Common myeloid progenitor, CD34-positive (primary cell): ENCODE results near the gene STAC.
A peak's percentile ranks its signal among the peaks of the same experiment; 100 is the strongest.
"Not testable (repeated sequence)": the region's sequence is repeated elsewhere in the genome, so short reads cannot be mapped to it uniquely, and the experiment has no call there.

Source experiments
- CTCF ChIA-PET: fragments of 350-600 bp; sonication (Branson Sonifier 250); formaldehyde crosslinking; loops from one replicate; lab custom pipeline; 2021; ENCODE audit warnings: antibody characterized with exemption; lab: Charles Lee
- POLR2A ChIA-PET: fragments of 350-600 bp; sonication (Branson Sonifier 250); formaldehyde crosslinking; loops from one replicate; lab custom pipeline; 2021; ENCODE audit warnings: antibody characterized with exemption; lab: Charles Lee
- DNase-seq, 3 donors: peaks; one replicate each; pipeline versions ENCODE4 v3.0.0 to v3.0.0-alpha.2; 2013
- H3K27ac ChIP-seq, 2 experiments: 1 replicate in 1 of 2; 2 replicates in 1 of 2; pipeline ENCODE4 v1.7.0; 2013; ENCODE audit warnings: inconsistent platforms in 2 of 2, low read length in 2 of 2, mild to moderate bottlenecking in 2 of 2, low read depth in 1 of 2, moderate library complexity in 1 of 2; ENCODE audit not compliant: severe bottlenecking in 2 of 2, insufficient read depth in 1 of 2, poor library complexity in 1 of 2
- H3K27me3 ChIP-seq, 5 experiments: replicated peaks in 2 of 5; 1 replicate in 3 of 5; 2 replicates in 2 of 5; pipeline versions ENCODE4 v1.6.1 to v1.7.0; 2013; ENCODE audit warnings: low read length in 4 of 5, mild to moderate bottlenecking in 2 of 5, moderate library complexity in 2 of 5, inconsistent platforms in 1 of 5; ENCODE audit not compliant: insufficient read depth in 5 of 5, control insufficient read depth in 4 of 5
- H3K36me3 ChIP-seq, 4 experiments: 1 replicate in 2 of 4; 2 replicates in 2 of 4; pipeline versions ENCODE4 v1.6.1 to v1.7.0; 2013; ENCODE audit warnings: low read length in 3 of 4, control low read depth in 1 of 4, mild to moderate bottlenecking in 1 of 4; ENCODE audit not compliant: control insufficient read depth in 4 of 4, insufficient read depth in 4 of 4
- H3K4me1 ChIP-seq, 4 experiments: 1 replicate in 3 of 4; 2 replicates in 1 of 4; pipeline versions ENCODE4 v1.6.1 to v1.7.1; 2013; ENCODE audit warnings: low read length in 3 of 4, mild to moderate bottlenecking in 3 of 4, control low read depth in 1 of 4, inconsistent platforms in 1 of 4, moderate library complexity in 1 of 4; ENCODE audit not compliant: control insufficient read depth in 4 of 4, insufficient read depth in 4 of 4; ENCODE audit errors: control extremely low read depth in 1 of 4
- H3K4me3 ChIP-seq, 7 experiments: 1 replicate in 4 of 7; 2 replicates in 3 of 7; pipeline versions ENCODE4 v1.5.1 to v1.7.0; 2013; ENCODE audit warnings: mild to moderate bottlenecking in 7 of 7, low read length in 6 of 7, moderate library complexity in 6 of 7, inconsistent platforms in 2 of 7, low read depth in 2 of 7, control low read depth in 1 of 7; ENCODE audit not compliant: insufficient read depth in 4 of 7, control insufficient read depth in 1 of 7; ENCODE audit errors: extremely low read depth in 1 of 7
- H3K9me3 ChIP-seq, 5 experiments: 1 replicate in 4 of 5; 2 replicates in 1 of 5; pipeline versions ENCODE4 v1.6.1 to v1.7.1; 2013; ENCODE audit warnings: low read length in 4 of 5, mild to moderate bottlenecking in 2 of 5, inconsistent platforms in 1 of 5, low read depth in 1 of 5, moderate library complexity in 1 of 5; ENCODE audit not compliant: control insufficient read depth in 4 of 5, insufficient read depth in 2 of 5; ENCODE audit errors: control extremely low read depth in 1 of 5
- whole genome bisulfite sequencing: methylation state at CpG from one replicate; pipeline ENCODE4 v1.1.5; 2013; ENCODE audit not compliant: insufficient coverage; 5-methylcytosine and 5-hydroxymethylcytosine counted together

Gene STAC

DNA sequence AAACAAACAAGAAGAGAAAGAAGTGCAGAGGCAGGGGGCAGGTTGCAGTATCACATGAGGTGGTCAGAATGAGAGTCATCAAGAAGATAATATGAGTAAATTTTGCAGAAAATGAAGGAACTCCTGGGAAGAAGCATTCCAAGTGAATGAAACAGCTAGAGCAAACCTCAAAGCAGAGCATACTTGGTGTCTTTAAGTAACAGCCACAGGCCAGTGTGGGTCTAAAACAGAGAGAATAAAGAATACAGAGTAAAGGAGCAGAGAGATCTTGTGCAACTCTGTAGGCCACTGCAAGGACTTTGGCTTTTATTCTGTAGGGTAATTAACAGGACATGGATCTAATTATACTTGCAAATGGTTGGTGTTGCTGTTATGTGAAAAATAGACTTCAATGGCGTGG lies 81.3 kb downstream of the STAC start:
- Histone ChIP-seq H3K9me3 (peaks cover 0 to 12% (median 0%) of the 10 kb centered on the region in 5 experiments), H3K27me3 (no peaks in the 10 kb centered on the region), H3K27ac (no peak overlapping the region), H3K4me1 (no peaks in the 10 kb centered on the region), H3K4me3 (no peak overlapping the region), H3K36me3 (peaks cover 0 to 5% (median 0%) of the 10 kb centered on the region in 4 experiments)
- no peak for DNase-seq
- 20% methylated on average over 1 of the region's 1 CpG for WGBS
- ChIA-PET POLR2A (no interaction called here), CTCF (no interaction called here)

GRCh38 chr3:36472045-36472444 lies 91.7 kb downstream of the STAC start:
- 86% methylated on average over 6 of the region's 6 CpGs for WGBS
- CTCF ChIA-PET, H3K27me3 ChIP-seq, H3K4me3 ChIP-seq, H3K4me1 ChIP-seq, POLR2A ChIA-PET, H3K27ac ChIP-seq, DNase-seq, H3K36me3 ChIP-seq: not testable (repeated sequence)
- H3K9me3 ChIP-seq = peaks cover 0 to 12% (median 3%) of the 10 kb centered on the region in 5 experiments

DNA sequence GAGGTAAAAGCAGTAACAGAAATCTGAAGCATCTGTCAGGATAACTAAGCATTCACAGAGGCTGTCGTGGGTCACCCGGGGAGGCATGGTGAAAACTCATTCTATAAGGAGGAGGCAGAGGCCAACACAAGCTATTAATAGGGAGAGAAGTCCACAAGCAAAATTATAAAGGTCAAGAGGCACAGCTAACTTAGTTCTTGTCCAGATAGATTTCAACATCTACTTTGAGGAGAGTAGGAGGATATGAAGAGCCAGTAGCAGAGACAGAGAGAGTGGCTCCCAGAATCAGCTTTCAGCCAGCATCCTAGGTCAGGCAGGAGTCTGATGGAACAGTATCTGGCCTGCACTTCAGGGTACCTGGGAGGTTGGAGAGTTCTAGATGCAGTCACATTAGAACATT lies 95.3 kb downstream of the STAC start:
- Histone ChIP-seq H3K36me3 (no peaks in the 10 kb centered on the region), H3K4me3 (no peak overlapping the region), H3K9me3 (peaks cover 0 to 9% (median under 1%) of the 10 kb centered on the region in 5 experiments), H3K4me1 (peaks cover 0 to 3% (median 0%) of the 10 kb centered on the region in 4 experiments), H3K27me3 (no peaks in the 10 kb centered on the region), H3K27ac (no peak overlapping the region)
- WGBS = 88% methylated on average over 2 of the region's 2 CpGs
- DNase-seq = no peak
- CTCF ChIA-PET = no interaction called here
- POLR2A ChIA-PET = no interaction called here

DNA sequence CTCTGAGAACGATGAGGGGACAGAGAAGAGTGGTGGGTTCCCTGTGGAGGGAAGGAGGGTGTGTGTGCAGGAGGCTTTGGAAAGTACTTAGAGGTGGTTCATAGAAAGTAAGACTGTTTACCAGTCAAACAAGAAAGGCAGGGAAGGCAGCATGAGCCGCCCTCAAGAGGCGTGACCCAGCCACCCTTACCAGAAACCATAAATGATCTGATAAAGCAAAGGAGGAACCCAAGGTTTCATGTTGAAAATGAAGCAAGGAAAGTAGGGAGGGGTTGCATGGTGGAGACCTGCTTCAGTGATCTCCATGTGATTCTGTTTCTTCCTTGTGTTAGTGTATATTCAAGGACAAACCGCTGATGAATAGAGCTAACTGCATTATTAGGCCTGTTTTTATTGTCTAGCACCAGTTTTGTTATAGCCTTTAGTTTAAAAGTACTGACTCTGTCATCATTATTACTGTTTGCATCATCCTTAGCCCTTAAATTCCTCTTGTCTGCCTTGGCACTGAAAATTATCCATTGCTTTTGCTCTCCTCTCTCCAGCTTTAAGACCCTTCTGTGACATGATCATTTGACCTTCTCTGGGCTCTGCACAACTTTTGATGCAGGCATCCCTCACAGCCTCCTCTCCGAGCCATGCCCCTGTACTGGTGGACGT lies 96.1 kb downstream of the STAC start:
- no peaks in the 10 kb centered on the region for H3K27me3 ChIP-seq
- H3K4me1 ChIP-seq = peaks cover 0 to 3% (median 0%) of the 10 kb centered on the region in 4 experiments
- H3K27ac ChIP-seq = no peak overlapping the region
- H3K4me3 ChIP-seq = no peak overlapping the region
- ChIA-PET POLR2A (no interaction called here), CTCF (interaction anchor here (1.0 kb wide), 1 partner anchor 13 kb away, joined by 3 read pairs; no protein-coding TSS in a partner anchor)
- WGBS = 54% methylated on average over 3 of the region's 6 CpGs
- no peak for DNase-seq
- H3K36me3 ChIP-seq = no peaks in the 10 kb centered on the region
- peaks cover 0 to 9% (median 0%) of the 10 kb centered on the region in 5 experiments for H3K9me3 ChIP-seq

- POLR2A ChIA-PET = no interaction called here
- no peak overlapping the region for H3K4me3 ChIP-seq
- no peak overlapping the region for H3K27ac ChIP-seq
- H3K36me3 ChIP-seq = no peaks in the 10 kb centered on the region
- WGBS = 100% methylated on average over 7 of the region's 7 CpGs
- H3K9me3 ChIP-seq = peaks cover 0 to 9% (median 0%) of the 10 kb centered on the region in 5 experiments
- peaks cover 0 to 6% (median 1%) of the 10 kb centered on the region in 4 experiments for H3K4me1 ChIP-seq
- H3K27me3 ChIP-seq = no peaks in the 10 kb centered on the region
- DNase-seq = no peak
- CTCF ChIA-PET = interaction anchor here (0.6 kb wide), 1 partner anchor 241 kb away, joined by 3 read pairs; no protein-coding TSS in a partner anchor
Measured at GRCh38 chr3:36477655-36478054, 97.4 kb downstream of the STAC start.

DNA sequence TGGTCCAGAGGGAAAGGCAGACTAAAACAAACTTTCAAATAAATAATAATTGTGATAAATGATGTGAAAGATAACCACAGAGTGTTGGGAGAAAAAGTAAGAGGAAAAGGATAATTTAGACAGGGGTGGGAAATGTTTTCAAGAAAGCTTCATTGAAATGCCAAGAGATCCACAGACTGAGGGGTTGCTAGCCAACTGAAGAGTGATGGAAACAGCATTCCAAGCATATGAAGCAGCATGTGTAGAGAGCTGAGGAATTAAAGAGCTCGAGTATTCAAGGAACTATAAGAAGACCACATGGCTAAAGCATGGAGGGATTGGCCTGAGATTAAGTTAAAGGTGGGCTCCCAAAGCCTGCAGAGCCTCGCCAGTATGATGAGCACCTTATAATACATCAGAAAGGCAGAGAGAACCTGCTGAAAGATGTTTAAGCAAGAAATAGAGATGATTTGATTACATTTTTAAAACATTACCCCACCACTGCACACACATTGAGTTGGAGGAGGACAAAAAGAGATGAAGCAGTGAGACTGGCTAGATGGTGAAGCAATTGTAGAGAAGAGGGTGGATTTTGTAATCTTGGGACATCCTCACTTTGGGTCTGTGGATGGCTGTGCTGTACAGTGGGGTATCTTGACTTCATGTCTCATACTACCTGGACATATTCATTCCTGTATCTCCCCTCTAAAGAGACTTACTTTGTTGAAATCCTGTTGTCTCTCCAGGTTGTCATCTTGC lies 100.8 kb downstream of the STAC start:
- CTCF ChIA-PET = no interaction called here
- Histone ChIP-seq H3K4me3 (no peak overlapping the region), H3K36me3 (peaks cover 0 to 5% (median 0%) of the 10 kb centered on the region in 4 experiments), H3K9me3 (peaks cover 0 to 9% (median 0%) of the 10 kb centered on the region in 5 experiments), H3K27ac (no peak overlapping the region), H3K4me1 (peaks cover 0 to 6% (median 1%) of the 10 kb centered on the region in 4 experiments), H3K27me3 (no peaks in the 10 kb centered on the region)
- DNase-seq = no peak
- WGBS = 100% methylated on average over 1 of the region's 2 CpGs
- POLR2A ChIA-PET = no interaction called here

DNA sequence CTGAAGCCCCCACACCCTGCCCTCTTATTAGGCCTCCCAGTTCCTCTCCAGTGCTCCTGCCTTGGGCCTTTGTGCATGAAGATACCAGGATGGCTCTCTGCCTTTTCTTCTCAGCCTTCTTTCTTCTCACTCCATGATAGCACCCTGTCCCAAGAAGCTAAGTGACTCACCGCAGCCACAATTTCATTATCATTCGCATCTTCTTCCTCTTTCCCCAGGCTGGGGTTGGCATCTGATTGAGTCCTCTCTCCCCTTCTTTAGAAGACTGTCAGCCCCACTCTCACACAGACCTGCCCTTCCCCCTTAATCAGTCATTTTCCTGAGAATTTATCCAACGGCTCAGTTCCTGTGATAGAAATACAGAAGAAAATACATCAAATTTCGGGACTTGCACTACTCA lies 102.0 kb downstream of the STAC start:
- CTCF ChIA-PET = no interaction called here
- peaks cover 0 to 9% (median 0%) of the 10 kb centered on the region in 5 experiments for H3K9me3 ChIP-seq
- peaks cover 0 to 6% (median 0%) of the 10 kb centered on the region in 4 experiments for H3K4me1 ChIP-seq
- peak in 2 of 3 donors; percentile 12 to 32 for DNase-seq
- POLR2A ChIA-PET = no interaction called here
- no peak overlapping the region for H3K27ac ChIP-seq
- no peaks in the 10 kb centered on the region for H3K27me3 ChIP-seq
- H3K4me3 ChIP-seq = no peak overlapping the region
- 100% methylated on average over 1 of the region's 4 CpGs for WGBS
- H3K36me3 ChIP-seq = peaks cover 0 to 10% (median 2%) of the 10 kb centered on the region in 4 experiments
